Astrocyte (in vitro differentiated cells and primary cell): ENCODE results near the gene MTA1. TPM values are rescaled to one million over a fixed set of nuclear protein-coding genes. Genes with fewer than 3 reads are reported as not detected.

ENCODE experiments used
- DNase-seq: peaks from one replicate; pipeline ENCODE4 v3.0.0-alpha.2; 2010; ENCODE audit warnings: low read depth
- FAIRE-seq: peaks from 2 replicates; lab custom pipeline; 2011; peaks lifted over from hg19 to GRCh38; lab: Jason Lieb, UNC
- H2AFZ ChIP-seq: 2 replicates; pipeline ENCODE4 v1.6.0; 2012; ENCODE audit warnings: low read depth, low read length, inconsistent platforms
- H3K27ac ChIP-seq: 2 replicates; pipeline ENCODE4 v1.5.1; 2011; ENCODE audit warnings: low read depth, low read length, inconsistent platforms
- H3K27me3 ChIP-seq: 2 replicates; pipeline ENCODE4 v1.6.0; 2011; ENCODE audit warnings: low read length, inconsistent platforms; ENCODE audit not compliant: insufficient read depth
- H3K36me3 ChIP-seq: 2 replicates; pipeline ENCODE4 v1.5.1; 2011; ENCODE audit warnings: low read length, inconsistent platforms; ENCODE audit not compliant: insufficient read depth
- H3K4me1 ChIP-seq: 2 replicates; pipeline ENCODE4 v1.5.1; 2011; ENCODE audit warnings: low read length, inconsistent platforms; ENCODE audit not compliant: insufficient read depth
- H3K4me2 ChIP-seq: 2 replicates; pipeline ENCODE4 v1.6.0; 2012; ENCODE audit warnings: low read length, inconsistent platforms
- H3K4me3 ChIP-seq: 2 replicates; pipeline ENCODE4 v1.5.1; 2011; ENCODE audit warnings: low read depth, mild to moderate bottlenecking, low read length, inconsistent platforms; ENCODE audit not compliant: insufficient read depth
- H3K79me2 ChIP-seq: 2 replicates; pipeline ENCODE4 v1.6.0; 2012; ENCODE audit warnings: mild to moderate bottlenecking, low read length, inconsistent platforms; ENCODE audit not compliant: insufficient read depth
- H3K9ac ChIP-seq: 2 replicates; pipeline ENCODE4 v1.6.0; 2012; ENCODE audit warnings: mild to moderate bottlenecking, low read length, inconsistent platforms
- H3K9me3 ChIP-seq: 2 replicates; pipeline ENCODE4 v1.5.1; 2012; ENCODE audit warnings: low read depth, mild to moderate bottlenecking, low read length, inconsistent platforms; ENCODE audit not compliant: insufficient read depth
- H4K20me1 ChIP-seq: 2 replicates; pipeline ENCODE4 v1.6.0; 2012; ENCODE audit warnings: low read length, inconsistent platforms; ENCODE audit not compliant: insufficient read depth
- H3K27ac Mint-ChIP-seq: one replicate; pipeline ENCODE4 v1.8.0; 2021; ENCODE audit warnings: mild to moderate bottlenecking, mixed read lengths; ENCODE audit not compliant: unreplicated experiment
- H3K27me3 Mint-ChIP-seq: one replicate; pipeline ENCODE4 v1.8.0; 2021; ENCODE audit warnings: low read depth, mixed read lengths; ENCODE audit not compliant: unreplicated experiment
- H3K36me3 Mint-ChIP-seq: one replicate; pipeline ENCODE4 v1.8.0; 2021; ENCODE audit warnings: low read depth, mixed read lengths; ENCODE audit not compliant: unreplicated experiment
- H3K4me1 Mint-ChIP-seq: one replicate; pipeline ENCODE4 v1.8.0; 2021; ENCODE audit warnings: low read depth, mixed read lengths; ENCODE audit not compliant: unreplicated experiment
- H3K4me3 Mint-ChIP-seq: one replicate; pipeline ENCODE4 v1.8.0; 2021; ENCODE audit warnings: mild to moderate bottlenecking, moderate library complexity, mixed read lengths; ENCODE audit not compliant: unreplicated experiment
- H3K9me3 Mint-ChIP-seq: one replicate; pipeline ENCODE4 v1.8.0; 2021; ENCODE audit warnings: mild to moderate bottlenecking, mixed read lengths; ENCODE audit not compliant: unreplicated experiment
- CTCF ChIP-seq: IDR thresholded peaks from 2 replicates; pipeline ENCODE4 v1.5.1; 2011; ENCODE audit warnings: low read depth, mild to moderate bottlenecking, inconsistent platforms, low read length, moderate library complexity; ENCODE audit not compliant: insufficient read depth
- EZH2 ChIP-seq: IDR thresholded peaks from 2 replicates; pipeline ENCODE4 v1.6.1; 2012; ENCODE audit warnings: mild to moderate bottlenecking, low read length, inconsistent platforms; ENCODE audit not compliant: insufficient read depth
- total RNA-seq: library from RNA; stranded (reverse); gene quantifications from 2 replicates; pipeline ENCODE4 v1.2.1, GENCODE V29; 2021

Gene MTA1
- total RNA-seq, 1 donor from 2014 or later, result 111 TPM

- H3K4me1 Mint-ChIP-seq, result no peaks in the 10 kb centered on the region
- H3K79me2 ChIP-seq, result peaks cover 41% of the 10 kb centered on the region
- no peaks in the 10 kb centered on the region for H3K9me3 Mint-ChIP-seq
- no peak for DNase-seq
- H3K9me3 ChIP-seq, result no peaks in the 10 kb centered on the region
- peaks cover under 1% of the 10 kb centered on the region for H3K36me3 Mint-ChIP-seq
- no peak for TF ChIP-seq CTCF
- TF ChIP-seq EZH2, result no peak
- H3K9ac ChIP-seq, result no peak overlapping the region
- no peak for FAIRE-seq
- H3K27ac ChIP-seq, result no peak overlapping the region
- H3K27ac Mint-ChIP-seq, result no peak overlapping the region
- H3K4me3 ChIP-seq, result no peak overlapping the region
- H4K20me1 ChIP-seq, result peaks cover 53% of the 10 kb centered on the region
- H3K4me1 ChIP-seq, result no peaks in the 10 kb centered on the region
- no peak overlapping the region for H3K4me3 Mint-ChIP-seq
- no peaks in the 10 kb centered on the region for H3K27me3 ChIP-seq
- no peak overlapping the region for H3K4me2 ChIP-seq
- peaks cover 7% of the 10 kb centered on the region for H3K36me3 ChIP-seq
- no peak overlapping the region for H2AFZ ChIP-seq
- no peaks in the 10 kb centered on the region for H3K27me3 Mint-ChIP-seq
These were observed 27.3 kb downstream of the MTA1 start for GRCh38 chr14:105446971-105447370.

- Histone ChIP-seq H3K36me3 (peaks cover 1% of the 10 kb centered on the region), H2AFZ (no peak overlapping the region), H3K27ac (peak overlapping the region; percentile 5), H3K79me2 (peaks cover 37% of the 10 kb centered on the region), H3K27me3 (no peaks in the 10 kb centered on the region), H3K9me3 (no peaks in the 10 kb centered on the region), H3K4me3 (no peak overlapping the region), H3K4me1 (no peaks in the 10 kb centered on the region), H3K9ac (peak overlapping the region; percentile 35), H4K20me1 (peaks cover 47% of the 10 kb centered on the region), H3K4me2 (no peak overlapping the region)
- Mint-ChIP-seq H3K36me3 (no peaks in the 10 kb centered on the region), H3K27ac (peak overlapping the region; percentile 26), H3K9me3 (no peaks in the 10 kb centered on the region), H3K27me3 (no peaks in the 10 kb centered on the region), H3K4me3 (no peak overlapping the region), H3K4me1 (no peaks in the 10 kb centered on the region)
- no peak for FAIRE-seq
- TF ChIP-seq EZH2, result no peak
- TF ChIP-seq CTCF, result no peak
- DNase-seq, result no peak
These were observed 28.3 kb downstream of the MTA1 start for GRCh38 chr14:105447651-105448640.

GRCh38 chr14:105448706-105449111, 29.1 kb downstream of the MTA1 start:
- Histone ChIP-seq H3K9me3 (no peaks in the 10 kb centered on the region), H3K9ac (peak overlapping the region; percentile 35), H3K36me3 (no peaks in the 10 kb centered on the region), H3K4me2 (no peak overlapping the region), H3K27me3 (no peaks in the 10 kb centered on the region), H3K4me1 (no peaks in the 10 kb centered on the region), H2AFZ (no peak overlapping the region), H4K20me1 (peaks cover 46% of the 10 kb centered on the region), H3K4me3 (no peak overlapping the region), H3K79me2 (peaks cover 37% of the 10 kb centered on the region), H3K27ac (no peak overlapping the region)
- FAIRE-seq, result no peak
- no peaks in the 10 kb centered on the region for H3K36me3 Mint-ChIP-seq
- no peak overlapping the region for H3K4me3 Mint-ChIP-seq
- TF ChIP-seq CTCF (peak; percentile 54), EZH2 (no peak)
- peak; percentile 10 for DNase-seq
- no peaks in the 10 kb centered on the region for H3K9me3 Mint-ChIP-seq
- H3K27ac Mint-ChIP-seq, result peak overlapping the region; percentile 26
- H3K27me3 Mint-ChIP-seq, result no peaks in the 10 kb centered on the region
- no peaks in the 10 kb centered on the region for H3K4me1 Mint-ChIP-seq
